Right renal pelvis (tissue), 4 donors: ENCODE results near the gene GNG7. TPM values are rescaled to one million over a fixed set of nuclear protein-coding genes. Genes with fewer than 3 reads are reported as not detected.
"Not testable (repeated sequence)": the region's sequence is repeated elsewhere in the genome, so short reads cannot be mapped to it uniquely, and the experiment has no call there.

Source experiments
- DNase-seq, 4 donors: peaks; one replicate each; pipeline ENCODE4 v3.0.0-alpha.2; 2013; ENCODE audit warnings: low read depth in 4 of 4, low spot score in 3 of 4, missing footprints in 1 of 4
- polyA plus RNA-seq, 4 donors: library from polyadenylated mRNA; unstranded; fragments of 120-200 nt; gene quantifications; one replicate each; pipeline ENCODE4 v1.2.1, GENCODE V29; 2013; ENCODE audit not compliant: insufficient read length in 4 of 4

Gene GNG7
- polyA plus RNA-seq, 4 donors = 5.6 to 6.8 (median 6.3) TPM

GRCh38 chr19:2558543-2558942, 144.0 kb downstream of the GNG7 start:
- no peak for DNase-seq

GRCh38 chr19:2558131-2558530, 144.4 kb downstream of the GNG7 start:
- DNase-seq = not testable (repeated sequence)

DNA sequence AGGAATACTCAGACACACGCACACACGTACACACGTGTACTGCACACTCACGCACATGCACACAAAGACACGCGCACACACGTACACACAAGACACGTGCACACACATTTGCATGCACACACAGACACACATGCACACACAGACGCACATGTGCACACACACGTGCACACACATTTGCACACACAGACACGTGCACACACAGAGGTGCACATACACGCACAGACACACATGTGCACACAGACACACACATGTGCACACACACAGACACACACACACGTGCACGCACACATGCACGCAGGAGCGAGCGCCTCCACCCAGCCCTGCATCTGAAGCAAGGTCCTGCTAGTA, 145.4 kb downstream of the GNG7 start:
- no peak for DNase-seq

- DNase-seq = no peak
These were observed 146.0 kb downstream of the GNG7 start for GRCh38 chr19:2556221-2557092.

- DNase-seq = no peak
These were observed 146.9 kb downstream of the GNG7 start for GRCh38 chr19:2555422-2556220.

GRCh38 chr19:2554856-2555255, 147.6 kb downstream of the GNG7 start:
- DNase-seq = no peak

GRCh38 chr19:2553510-2553909, 149.0 kb downstream of the GNG7 start:
- no peak for DNase-seq

DNA sequence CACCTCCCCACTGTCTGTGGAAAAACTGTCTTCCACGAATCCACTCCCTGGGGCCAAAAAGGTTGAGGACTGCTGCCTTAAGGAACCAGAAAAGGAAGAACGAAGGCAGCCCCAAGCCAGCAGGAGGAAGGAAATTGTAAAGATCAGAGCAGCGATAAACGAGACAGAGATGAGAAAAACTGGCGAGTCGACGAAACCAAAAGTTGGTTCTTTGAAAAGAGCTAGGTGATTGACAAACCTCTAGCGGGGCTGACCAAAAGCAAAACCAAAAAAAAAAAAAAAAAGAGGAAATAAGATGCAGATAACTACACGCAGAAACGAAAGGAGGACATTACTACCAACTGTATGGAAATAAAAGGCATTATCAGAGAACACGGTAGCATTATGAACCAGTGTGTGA, 149.6 kb downstream of the GNG7 start:
- no peak for DNase-seq

- no peak for DNase-seq
These were observed 150.7 kb downstream of the GNG7 start for GRCh38 chr19:2551864-2552185.

GRCh38 chr19:2551172-2551863, 151.2 kb downstream of the GNG7 start:
- DNase-seq = no peak

- no peak for DNase-seq
These were observed 151.9 kb downstream of the GNG7 start for GRCh38 chr19:2550431-2551171.

DNA sequence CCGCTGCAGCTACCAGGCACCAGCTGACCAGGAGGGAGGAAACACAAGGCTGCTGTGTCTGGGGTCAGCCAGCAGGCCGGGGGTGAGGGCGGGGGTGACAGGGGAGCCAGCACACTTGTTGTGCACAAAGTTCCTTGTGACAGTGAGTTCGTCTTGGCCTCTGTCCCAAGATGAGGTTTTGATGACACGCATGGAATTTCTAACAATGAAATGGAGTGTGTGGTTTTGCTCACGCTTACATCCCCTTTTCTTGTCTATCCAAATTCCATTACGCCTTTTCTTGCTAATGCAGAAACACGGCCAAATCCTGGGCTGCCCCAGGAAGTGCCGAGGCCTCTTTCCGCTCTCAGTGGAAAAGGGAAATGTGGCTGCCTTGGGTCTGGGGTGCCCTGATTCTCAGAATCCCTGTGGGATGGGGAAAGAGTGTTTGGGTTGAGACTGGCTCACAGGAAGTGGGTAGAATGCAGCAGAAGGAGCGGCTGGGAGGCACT, 152.7 kb downstream of the GNG7 start:
- DNase-seq = no peak

DNA sequence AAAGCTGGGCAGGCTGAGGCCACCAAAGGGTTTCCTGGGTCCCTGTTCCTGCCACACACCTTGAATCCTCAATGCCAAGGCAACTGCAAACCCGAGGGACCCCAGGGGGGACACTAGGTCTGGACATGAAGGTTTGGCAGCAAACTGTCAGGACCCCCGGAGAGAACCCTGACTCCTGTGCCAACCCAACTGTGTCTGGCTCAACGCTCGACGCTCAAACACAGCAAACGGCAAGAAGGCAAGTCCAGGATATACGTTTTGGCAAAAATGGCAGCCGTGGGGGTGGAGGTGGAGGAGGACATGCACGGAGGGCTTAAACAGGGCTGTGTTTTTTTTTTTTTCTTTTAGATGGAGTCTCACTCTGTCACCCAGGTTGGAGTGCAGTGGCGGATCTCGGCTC, 153.5 kb downstream of the GNG7 start:
- no peak for DNase-seq

DNA sequence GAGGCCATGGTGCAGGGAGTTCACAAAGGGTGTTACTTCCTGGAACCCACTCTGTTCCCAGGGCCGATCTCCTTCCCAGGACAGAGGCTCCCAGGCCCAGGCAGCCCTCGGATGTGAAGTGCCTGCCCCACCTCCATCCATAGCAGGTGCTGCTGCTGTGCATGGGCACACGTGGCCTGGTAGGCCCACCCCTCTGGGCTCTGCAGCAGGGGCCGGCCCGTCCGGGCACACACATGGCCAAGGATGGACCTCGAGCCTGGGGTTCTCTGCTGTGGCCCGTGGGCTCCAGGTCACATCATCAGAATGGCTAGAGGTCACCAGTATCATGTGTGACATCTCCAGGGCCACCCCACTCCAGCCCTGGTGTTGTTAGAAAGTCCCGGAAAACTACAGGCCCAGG, 154.8 kb downstream of the GNG7 start:
- no peak for DNase-seq

DNA sequence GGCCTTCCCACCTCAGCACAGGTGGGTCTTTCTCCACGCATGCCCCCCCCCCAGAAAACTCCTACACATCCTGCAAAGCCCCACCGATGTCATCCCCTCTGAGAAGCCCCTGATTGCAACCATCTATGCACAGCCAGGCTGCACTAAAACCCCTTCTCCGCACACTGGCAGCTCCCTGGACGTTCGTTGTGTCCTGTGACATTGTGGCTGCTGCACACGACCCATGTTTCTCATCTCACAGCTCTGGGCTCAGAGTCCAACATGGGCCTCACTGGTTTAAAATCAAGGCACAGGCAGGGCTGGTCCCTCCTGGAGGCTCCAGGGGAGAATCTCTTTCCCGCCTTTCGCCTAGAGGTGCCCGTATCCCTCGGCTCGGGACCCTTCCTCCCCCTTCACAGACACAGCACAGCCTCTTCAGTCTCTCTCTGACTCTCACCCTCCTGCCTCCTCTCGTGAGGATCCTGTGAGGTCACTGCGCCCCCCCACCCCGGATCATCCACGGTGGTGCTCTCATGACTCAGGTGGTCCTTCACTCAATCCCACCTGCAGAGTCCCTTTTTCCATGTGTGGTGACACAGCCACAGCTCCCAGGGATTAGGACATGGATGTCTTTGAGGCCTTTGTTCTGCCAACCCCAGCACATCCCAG, 155.3 kb downstream of the GNG7 start:
- no peak for DNase-seq

GRCh38 chr19:2546128-2547032, 156.1 kb downstream of the GNG7 start:
- no peak for DNase-seq

GRCh38 chr19:2545416-2546127, 156.9 kb downstream of the GNG7 start:
- not testable (repeated sequence) for DNase-seq
